Measurements from ENCODE around the gene SOD1. TPM values are rescaled to one million over a fixed set of nuclear protein-coding genes. Genes with fewer than 3 reads are reported as not detected.

The SOD1 gene
- polyA plus RNA-seq, 1 experiment = 221 TPM

Small RNA genes within 50 kb of the gene (small RNA-seq; reads per million reads assigned to genes)
- gene RF01241 (ENCODE audit: insufficient read length, low read depth, low replicate concordance) = not detected

Other genes starting within 250 kb of the SOD1 start
- gene SCAF4, start 72.4 kb downstream of the SOD1 start, polyA plus RNA-seq (2011; rRNA removed) = 4.1 and 4.8 TPM in 2 replicates
- gene HUNK, start 213.3 kb downstream of the SOD1 start, polyA plus RNA-seq (2011; rRNA removed) = 0.28 and 0.70 TPM in 2 replicates